ENCODE results near the gene C1orf122.

DNA sequence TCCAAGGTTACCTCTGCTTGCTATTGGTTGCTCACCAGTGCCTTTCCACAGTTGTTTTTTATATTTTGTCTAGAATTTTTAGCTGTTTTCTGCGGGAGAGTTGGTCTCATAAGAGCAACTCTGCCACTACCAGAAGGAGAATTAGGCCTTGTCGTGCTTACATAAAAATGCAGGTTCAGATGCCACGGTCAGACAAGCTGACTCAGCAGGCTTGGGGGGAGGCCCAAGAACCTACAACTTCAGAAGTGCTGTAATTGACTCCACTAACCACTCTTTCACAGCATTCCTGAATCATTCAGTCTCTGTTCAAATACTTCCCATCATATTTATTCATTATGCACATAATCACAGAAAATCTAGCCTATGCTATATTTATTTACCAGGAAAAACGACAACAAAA is 23.5 kb downstream of the C1orf122 start:
- TF ChIP-seq, protein P1, sequence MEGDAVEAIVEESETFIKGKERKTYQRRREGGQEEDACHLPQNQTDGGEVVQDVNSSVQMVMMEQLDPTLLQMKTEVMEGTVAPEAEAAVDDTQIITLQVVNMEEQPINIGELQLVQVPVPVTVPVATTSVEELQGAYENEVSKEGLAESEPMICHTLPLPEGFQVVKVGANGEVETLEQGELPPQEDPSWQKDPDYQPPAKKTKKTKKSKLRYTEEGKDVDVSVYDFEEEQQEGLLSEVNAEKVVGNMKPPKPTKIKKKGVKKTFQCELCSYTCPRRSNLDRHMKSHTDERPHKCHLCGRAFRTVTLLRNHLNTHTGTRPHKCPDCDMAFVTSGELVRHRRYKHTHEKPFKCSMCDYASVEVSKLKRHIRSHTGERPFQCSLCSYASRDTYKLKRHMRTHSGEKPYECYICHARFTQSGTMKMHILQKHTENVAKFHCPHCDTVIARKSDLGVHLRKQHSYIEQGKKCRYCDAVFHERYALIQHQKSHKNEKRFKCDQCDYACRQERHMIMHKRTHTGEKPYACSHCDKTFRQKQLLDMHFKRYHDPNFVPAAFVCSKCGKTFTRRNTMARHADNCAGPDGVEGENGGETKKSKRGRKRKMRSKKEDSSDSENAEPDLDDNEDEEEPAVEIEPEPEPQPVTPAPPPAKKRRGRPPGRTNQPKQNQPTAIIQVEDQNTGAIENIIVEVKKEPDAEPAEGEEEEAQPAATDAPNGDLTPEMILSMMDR (IDR thresholded peaks at IDR 0.05): no peak
- no peak for TF ChIP-seq POLR2A (IDR thresholded peaks at IDR 0.05)
